GM12875 (cell line): Measurements from ENCODE around the gene HOXB7.

Experiments used
- H3K4me3 ChIP-seq: one replicate; pipeline ENCODE4 v1.5.1; 2011; ENCODE audit warnings: low read depth, low read length, control low read depth
- TF ChIP-seq, protein P1 (sequence below): IDR thresholded peaks from 2 replicates; pipeline ENCODE4 v1.5.1; 2011; ENCODE audit warnings: low read depth, mild to moderate bottlenecking, control low read depth, inconsistent platforms, low read length, moderate library complexity, borderline replicate concordance; ENCODE audit not compliant: insufficient read depth

HOXB7 gene

DNA sequence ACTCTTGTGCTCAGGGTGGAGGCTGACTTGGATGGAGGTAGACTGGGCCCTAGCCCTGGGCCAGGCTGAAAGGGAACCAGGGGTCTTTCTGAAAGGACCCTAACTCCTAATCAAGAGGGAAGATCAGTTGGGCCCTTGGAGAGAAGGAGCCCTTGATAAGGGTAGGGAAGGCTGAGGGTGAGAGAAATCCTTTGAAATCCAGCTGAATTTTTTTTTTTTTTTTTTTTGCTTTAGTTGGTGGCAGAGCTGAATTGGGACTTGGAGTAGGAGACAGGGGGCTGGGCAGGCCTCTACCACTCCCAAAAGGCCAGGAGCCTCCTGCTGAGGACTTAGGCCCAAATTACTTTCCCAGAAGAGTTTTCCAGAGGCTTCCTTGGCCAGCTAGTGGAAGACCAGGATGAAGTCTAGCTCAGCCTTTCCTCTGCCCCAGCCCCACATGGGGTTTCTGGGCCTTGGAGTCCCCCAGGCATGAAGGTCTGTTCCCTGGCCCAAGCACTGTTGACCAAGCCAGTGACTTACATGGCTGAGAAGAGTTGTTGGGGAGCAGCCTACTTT, 20.1 kb downstream of the HOXB7 start:
- TF ChIP-seq, protein P1, sequence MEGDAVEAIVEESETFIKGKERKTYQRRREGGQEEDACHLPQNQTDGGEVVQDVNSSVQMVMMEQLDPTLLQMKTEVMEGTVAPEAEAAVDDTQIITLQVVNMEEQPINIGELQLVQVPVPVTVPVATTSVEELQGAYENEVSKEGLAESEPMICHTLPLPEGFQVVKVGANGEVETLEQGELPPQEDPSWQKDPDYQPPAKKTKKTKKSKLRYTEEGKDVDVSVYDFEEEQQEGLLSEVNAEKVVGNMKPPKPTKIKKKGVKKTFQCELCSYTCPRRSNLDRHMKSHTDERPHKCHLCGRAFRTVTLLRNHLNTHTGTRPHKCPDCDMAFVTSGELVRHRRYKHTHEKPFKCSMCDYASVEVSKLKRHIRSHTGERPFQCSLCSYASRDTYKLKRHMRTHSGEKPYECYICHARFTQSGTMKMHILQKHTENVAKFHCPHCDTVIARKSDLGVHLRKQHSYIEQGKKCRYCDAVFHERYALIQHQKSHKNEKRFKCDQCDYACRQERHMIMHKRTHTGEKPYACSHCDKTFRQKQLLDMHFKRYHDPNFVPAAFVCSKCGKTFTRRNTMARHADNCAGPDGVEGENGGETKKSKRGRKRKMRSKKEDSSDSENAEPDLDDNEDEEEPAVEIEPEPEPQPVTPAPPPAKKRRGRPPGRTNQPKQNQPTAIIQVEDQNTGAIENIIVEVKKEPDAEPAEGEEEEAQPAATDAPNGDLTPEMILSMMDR = no peak

DNA sequence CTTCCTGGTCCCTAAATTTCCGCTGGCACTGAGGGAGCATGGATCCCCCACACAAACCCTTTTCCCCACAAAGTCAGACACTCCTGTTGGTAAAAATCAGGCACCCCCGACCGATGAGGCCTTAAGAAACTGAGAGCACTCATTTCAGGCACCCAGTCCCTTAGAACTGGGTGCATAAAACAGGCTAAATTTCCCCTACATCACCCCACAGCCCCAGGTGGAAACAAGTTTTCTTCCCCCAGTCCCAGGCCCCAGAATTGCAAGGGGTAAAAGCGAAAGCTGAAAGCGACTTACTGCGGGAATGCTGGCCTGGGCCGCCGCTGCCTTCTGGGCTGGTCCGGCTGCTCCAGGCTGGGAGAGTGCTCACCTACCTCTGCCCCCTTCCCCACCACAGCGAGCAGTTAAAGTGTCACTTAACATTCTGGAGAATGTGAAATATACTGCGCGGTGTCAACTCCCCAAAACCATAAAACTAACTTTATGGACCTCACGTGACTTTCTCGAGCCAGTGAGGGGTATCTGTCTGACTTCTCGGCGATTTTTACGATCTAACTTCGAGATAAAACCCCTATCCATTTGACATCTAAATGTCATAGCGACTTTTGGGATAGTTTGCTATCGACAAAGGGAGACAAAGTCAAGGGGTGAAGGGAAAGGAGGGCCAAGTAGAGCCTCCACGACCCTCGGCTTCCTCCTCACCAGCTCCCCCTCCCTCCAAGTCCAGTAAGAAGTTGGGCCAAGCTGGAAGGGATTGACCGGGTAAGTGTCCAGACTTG, 20.8 kb downstream of the HOXB7 start, which contains the start of gene HOXB3:
Gene HOXB3 (minus strand): TSS at position 411 of the 776 bp plus-strand sequence. CDS start 37,767 bp downstream, outside the sequence.
- TF ChIP-seq, protein P1 = no peak
- H3K4me3 ChIP-seq = no peak within 1 kb of the TSS

More for the DNA sequence above, 20.1 kb downstream of the HOXB7 start:
- no peak overlapping the region for H3K4me3 ChIP-seq

DNA sequence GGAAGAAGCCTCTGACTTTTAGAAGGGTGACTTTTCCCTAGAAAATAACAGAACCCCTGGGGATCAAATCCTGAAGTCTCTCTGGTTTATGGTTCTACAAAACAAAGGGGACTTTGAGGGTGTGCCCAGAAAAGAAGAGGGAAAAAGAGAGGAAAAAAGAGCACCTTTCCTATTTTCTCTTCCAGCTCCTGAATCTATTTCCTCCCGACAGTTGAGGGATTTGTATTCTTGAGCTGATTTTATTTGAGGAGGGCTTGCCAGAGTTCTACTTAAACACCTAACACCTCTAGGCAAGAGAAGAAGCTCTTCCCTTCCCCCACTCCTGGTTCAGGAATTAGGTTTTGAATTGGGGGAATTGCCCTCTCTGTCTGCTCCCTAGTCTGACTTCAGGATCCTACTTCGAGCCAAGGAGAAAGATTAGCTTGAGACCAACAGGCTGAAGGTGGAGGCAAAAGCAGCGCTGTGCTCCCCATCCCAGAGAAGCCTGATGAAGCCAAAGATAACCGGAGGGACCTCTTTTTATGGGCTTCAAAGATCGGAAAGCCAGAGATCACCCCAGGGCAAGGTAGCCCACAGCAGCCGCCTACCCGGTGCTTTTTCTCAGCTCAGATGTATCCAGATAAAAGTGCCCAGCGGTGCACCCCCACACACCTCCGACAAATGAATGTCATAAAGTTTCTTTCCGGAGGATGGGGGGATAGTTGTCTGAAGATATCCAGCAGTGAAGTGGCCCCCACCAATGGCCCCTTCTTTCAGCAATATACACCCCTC, 21.6 kb downstream of the HOXB7 start:
- TF ChIP-seq, protein P1 = no peak
- no peak overlapping the region for H3K4me3 ChIP-seq

DNA sequence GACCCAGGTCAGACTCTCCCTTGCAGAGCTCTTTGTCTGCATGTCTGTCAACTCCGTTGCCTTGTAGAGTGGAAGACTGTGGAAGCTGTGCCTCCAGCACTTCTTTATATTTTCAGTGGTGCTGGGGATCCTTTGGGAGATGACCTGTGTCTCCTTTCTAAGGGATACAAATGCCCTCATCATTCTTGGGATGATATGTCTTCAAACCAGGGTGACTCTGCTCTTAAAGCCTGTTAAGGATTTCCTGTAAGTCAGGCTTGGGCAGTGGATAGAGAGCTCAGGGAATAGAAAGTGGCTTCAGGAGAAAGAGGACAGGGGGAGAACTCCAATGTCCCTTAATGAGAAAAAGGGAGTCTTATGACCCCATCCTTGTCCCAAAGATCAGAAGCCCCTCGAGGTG, 22.3 kb downstream of the HOXB7 start:
- TF ChIP-seq, protein P1 = no peak
- no peak overlapping the region for H3K4me3 ChIP-seq

DNA sequence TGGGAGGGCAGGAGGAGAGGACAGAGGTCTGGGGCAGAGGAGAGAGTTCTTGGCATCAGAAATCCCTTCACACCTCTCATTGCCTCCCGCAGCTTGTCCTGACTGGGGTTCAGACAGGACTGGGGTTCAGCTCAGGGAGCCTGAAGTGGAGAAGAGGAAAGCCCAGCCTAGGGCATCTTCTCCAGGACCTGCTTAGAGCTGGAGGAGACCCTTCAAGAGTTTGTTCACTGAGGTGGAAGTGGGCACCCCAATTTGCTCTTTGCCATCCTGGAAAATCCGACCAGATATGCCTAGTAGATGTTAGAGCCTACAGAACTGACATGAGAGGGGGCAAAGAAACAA, 22.8 kb downstream of the HOXB7 start:
- TF ChIP-seq, protein P1 = no peak
- H3K4me3 ChIP-seq = no peak overlapping the region

DNA sequence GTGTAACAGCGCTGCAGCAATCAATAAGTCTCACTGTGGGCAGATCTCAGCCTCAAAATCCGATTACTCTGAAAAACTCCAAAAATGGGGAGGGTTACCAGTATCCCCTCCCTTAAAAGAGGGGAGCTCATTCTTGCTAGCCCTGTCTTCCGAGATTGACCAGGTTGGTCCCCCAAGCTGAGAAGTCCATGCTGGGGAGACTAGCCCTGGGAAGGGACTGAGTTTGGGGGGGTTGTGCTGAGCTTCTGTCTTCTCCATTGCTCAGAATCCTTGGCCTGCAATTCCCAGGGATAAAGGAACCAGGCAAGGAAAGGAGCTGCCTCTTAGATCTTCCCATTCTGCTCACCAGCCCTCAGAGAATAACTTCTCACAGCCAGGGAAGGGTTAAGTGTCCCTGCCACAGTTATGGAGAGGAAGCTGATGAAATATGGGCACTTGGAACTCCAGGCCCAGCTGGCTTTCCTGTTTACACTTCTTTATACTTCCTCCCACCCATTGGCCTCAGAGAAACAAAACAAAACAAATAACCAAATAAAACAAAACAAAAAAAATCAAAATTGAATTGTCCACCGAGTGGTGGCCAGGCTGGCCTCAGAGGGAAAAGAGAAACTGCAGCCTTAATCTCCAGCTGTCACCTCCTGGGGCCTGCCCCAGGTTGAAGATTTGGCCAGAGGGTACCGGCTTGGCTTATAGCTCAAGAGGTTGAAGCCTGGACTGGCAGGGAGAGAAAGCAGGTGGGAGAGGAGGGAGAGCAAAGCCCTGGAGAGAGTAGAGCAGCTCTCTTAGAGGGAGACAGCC, 23.3 kb downstream of the HOXB7 start:
- H3K4me3 ChIP-seq = no peak overlapping the region
- TF ChIP-seq, protein P1 = no peak
